Measurements from ENCODE around the gene MGAT5B.

DNA sequence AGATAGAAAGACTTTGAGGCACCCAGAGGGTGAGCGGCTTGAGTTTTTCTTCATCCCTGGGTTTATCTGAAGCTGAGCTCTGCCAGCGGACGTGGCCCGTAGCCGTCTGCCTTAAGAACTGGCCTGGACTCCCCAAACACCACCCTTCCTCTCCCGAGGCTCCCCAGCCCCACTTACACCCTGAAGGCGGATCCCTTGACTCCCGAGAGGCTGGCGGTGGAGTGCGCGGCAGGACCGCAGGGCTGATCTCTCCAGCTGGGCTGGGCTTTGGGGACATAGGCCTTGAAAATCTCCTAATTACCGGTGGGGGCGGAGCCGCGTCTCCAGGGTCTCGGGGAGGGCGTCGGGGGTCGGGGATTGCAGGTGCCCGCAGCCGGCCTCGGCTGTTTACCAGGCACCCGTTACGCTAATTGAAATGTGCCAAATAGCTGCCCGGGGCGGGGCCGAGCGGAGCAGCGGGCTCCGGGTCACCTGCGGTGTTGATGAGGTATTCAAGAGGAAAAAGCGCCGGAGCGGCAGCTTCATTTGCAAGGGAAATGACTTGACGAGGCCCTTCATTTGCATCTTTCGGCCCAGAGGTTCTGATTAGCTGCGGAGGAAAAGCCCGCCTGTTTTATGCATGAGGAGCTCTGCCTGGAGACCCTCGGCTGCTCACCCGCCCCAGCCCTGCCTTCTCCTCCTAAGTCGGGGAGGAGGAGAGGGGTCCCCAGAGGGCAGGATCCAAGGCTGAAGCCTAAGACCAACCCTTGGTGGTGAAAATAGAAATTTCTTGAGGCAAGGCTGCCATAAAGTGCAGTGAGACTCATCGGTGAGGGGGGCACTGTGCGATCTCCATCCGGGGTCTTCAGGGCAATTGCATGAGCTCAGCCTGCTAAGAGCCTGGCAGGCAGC, 100.7 kb downstream of the MGAT5B start:
- TF ChIP-seq, protein P1, sequence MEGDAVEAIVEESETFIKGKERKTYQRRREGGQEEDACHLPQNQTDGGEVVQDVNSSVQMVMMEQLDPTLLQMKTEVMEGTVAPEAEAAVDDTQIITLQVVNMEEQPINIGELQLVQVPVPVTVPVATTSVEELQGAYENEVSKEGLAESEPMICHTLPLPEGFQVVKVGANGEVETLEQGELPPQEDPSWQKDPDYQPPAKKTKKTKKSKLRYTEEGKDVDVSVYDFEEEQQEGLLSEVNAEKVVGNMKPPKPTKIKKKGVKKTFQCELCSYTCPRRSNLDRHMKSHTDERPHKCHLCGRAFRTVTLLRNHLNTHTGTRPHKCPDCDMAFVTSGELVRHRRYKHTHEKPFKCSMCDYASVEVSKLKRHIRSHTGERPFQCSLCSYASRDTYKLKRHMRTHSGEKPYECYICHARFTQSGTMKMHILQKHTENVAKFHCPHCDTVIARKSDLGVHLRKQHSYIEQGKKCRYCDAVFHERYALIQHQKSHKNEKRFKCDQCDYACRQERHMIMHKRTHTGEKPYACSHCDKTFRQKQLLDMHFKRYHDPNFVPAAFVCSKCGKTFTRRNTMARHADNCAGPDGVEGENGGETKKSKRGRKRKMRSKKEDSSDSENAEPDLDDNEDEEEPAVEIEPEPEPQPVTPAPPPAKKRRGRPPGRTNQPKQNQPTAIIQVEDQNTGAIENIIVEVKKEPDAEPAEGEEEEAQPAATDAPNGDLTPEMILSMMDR (IDR thresholded peaks at IDR 0.05): no peak
- TF ChIP-seq EP300 (IDR thresholded peaks at IDR 0.05) (no peak), POLR2A (IDR thresholded peaks at IDR 0.05) (no peak), POLR2AphosphoS5 (IDR thresholded peaks at IDR 0.05) (no peak)

All from sigmoid colon (tissue), 4 donors.